Karpas-422 (cell line): ENCODE measurements around the gene PSMD9. TPM values are rescaled to one million over a fixed set of nuclear protein-coding genes. Genes with fewer than 3 reads are reported as not detected.
"Not testable (repeated sequence)": the region's sequence is repeated elsewhere in the genome, so short reads cannot be mapped to it uniquely, and the experiment has no call there.

ENCODE experiments used
- DNase-seq: peaks from one replicate; pipeline ENCODE4 v3.0.0-alpha.2; 2015
- H2AFZ ChIP-seq: fragments of 200-600 bp; sonication (generic); 2 replicates; pipeline ENCODE4 v1.6.1; 2014; ENCODE audit warnings: antibody characterized with exemption, low read length, mixed read lengths
- H3K27ac ChIP-seq: fragments of 200-600 bp; sonication (generic); 2 replicates; pipeline ENCODE4 v1.5.1; 2014; ENCODE audit warnings: mild to moderate bottlenecking, low read length, moderate library complexity
- H3K27me3 ChIP-seq: fragments of 200-600 bp; sonication (generic); 2 replicates; pipeline ENCODE4 v1.6.1; 2014; ENCODE audit warnings: low read length, mixed read lengths
- H3K36me3 ChIP-seq: fragments of 200-600 bp; sonication (generic); 2 replicates; pipeline ENCODE4 v1.6.1; 2014; ENCODE audit warnings: low read length, mixed read lengths; ENCODE audit not compliant: insufficient read depth
- H3K4me1 ChIP-seq: fragments of 200-600 bp; sonication (generic); 2 replicates; pipeline ENCODE4 v1.6.1; 2014; ENCODE audit warnings: mild to moderate bottlenecking, low read length, mixed read lengths
- H3K4me2 ChIP-seq: fragments of 200-600 bp; sonication (generic); 2 replicates; pipeline ENCODE4 v1.6.1; 2014; ENCODE audit warnings: low read length, low read depth, mild to moderate bottlenecking; ENCODE audit not compliant: poor library complexity, severe bottlenecking
- H3K4me3 ChIP-seq: fragments of 200-600 bp; sonication (generic); 2 replicates; pipeline ENCODE4 v1.5.1; 2014; ENCODE audit warnings: mild to moderate bottlenecking, antibody characterized with exemption, low read length, mixed read lengths
- H3K79me2 ChIP-seq: fragments of 200-600 bp; sonication (generic); 2 replicates; pipeline ENCODE4 v1.6.1; 2014; ENCODE audit warnings: mild to moderate bottlenecking, low read length, mixed read lengths
- H3K9ac ChIP-seq: fragments of 200-600 bp; sonication (generic); 2 replicates; pipeline ENCODE4 v1.6.0; 2014; ENCODE audit warnings: low read length
- H3K9me2 ChIP-seq: fragments of 200-600 bp; sonication (generic), shearing (Covaris generic); replicated peaks from 2 replicates; pipeline ENCODE4 v1.6.0; 2014; ENCODE audit warnings: mild to moderate bottlenecking, low read length, moderate library complexity; ENCODE audit not compliant: insufficient read depth
- H3K9me3 ChIP-seq: fragments of 300-700, 200-600 bp; sonication (generic); 2 replicates; pipeline ENCODE4 v1.6.1; 2014; ENCODE audit warnings: low read length, mixed read lengths
- H4K20me1 ChIP-seq: fragments of 200-600 bp; sonication (generic); 2 replicates; pipeline ENCODE4 v1.6.1; 2014; ENCODE audit warnings: mild to moderate bottlenecking, antibody characterized with exemption, low read length, low read depth; ENCODE audit not compliant: insufficient read depth
- total RNA-seq: library from RNA; depleted of rRNA; stranded (reverse); fragments of >200 nt; shearing (Covaris generic); gene quantifications from 2 replicates; pipeline ENCODE4 v1.2.3, GENCODE V29; 2014; ENCODE audit warnings: low replicate concordance

PSMD9 gene
- total RNA-seq, 1 experiment from 2014 or later: 70.6 TPM

GRCh38 chr12:121888083-121888477 is 510 bp upstream of the PSMD9 start:
- H3K27ac ChIP-seq: no peak overlapping the region
- H4K20me1 ChIP-seq: no peaks in the 10 kb centered on the region
- H3K9ac ChIP-seq: peak overlapping the region; percentile 66
- peak overlapping the region; percentile 71 for H3K4me2 ChIP-seq
- peak overlapping the region; percentile 80 for H3K4me3 ChIP-seq
- H3K27me3 ChIP-seq: no peaks in the 10 kb centered on the region
- H2AFZ ChIP-seq: peak overlapping the region; percentile 85
- DNase-seq: no peak
- H3K9me3 ChIP-seq: no peaks in the 10 kb centered on the region
- H3K36me3 ChIP-seq: peaks cover 4% of the 10 kb centered on the region; the same call in 1 of the 2 replicates
- no peaks in the 10 kb centered on the region for H3K9me2 ChIP-seq
- peaks cover 34% of the 10 kb centered on the region for H3K79me2 ChIP-seq
- peaks cover 36% of the 10 kb centered on the region for H3K4me1 ChIP-seq

- DNase-seq: no peak
- Histone ChIP-seq H3K9ac (peak overlapping the region; percentile 82), H4K20me1 (0 out of 2 replicates have a peak, but pooled peaks cover 7% of the 10 kb centered on the region), H3K4me2 (peak overlapping the region; percentile 71), H3K4me1 (peaks cover 48% of the 10 kb centered on the region), H3K79me2 (peaks cover 46% of the 10 kb centered on the region), H3K9me2 (no peaks in the 10 kb centered on the region), H3K4me3 (peak overlapping the region; percentile 80), H3K36me3 (peaks cover 4% of the 10 kb centered on the region; the same call in 1 of the 2 replicates), H3K9me3 (no peaks in the 10 kb centered on the region), H2AFZ (peak overlapping the region; percentile 23; the same call in 1 of the 2 replicates), H3K27ac (peak overlapping the region; percentile 86), H3K27me3 (no peaks in the 10 kb centered on the region)
Measured at GRCh38 chr12:121889274-121889624, 659 bp downstream of the PSMD9 start.

- peak overlapping the region; percentile 82 for H3K9ac ChIP-seq
- not testable (repeated sequence) for H3K27me3 ChIP-seq, H3K9me2 ChIP-seq, H2AFZ ChIP-seq, H4K20me1 ChIP-seq, H3K9me3 ChIP-seq, H3K36me3 ChIP-seq
- DNase-seq: peak; percentile 49
- peaks cover 50% of the 10 kb centered on the region for H3K79me2 ChIP-seq
- H3K27ac ChIP-seq: peak overlapping the region; percentile 86
- H3K4me2 ChIP-seq: peak overlapping the region; percentile 71
- peaks cover 49% of the 10 kb centered on the region for H3K4me1 ChIP-seq
- H3K4me3 ChIP-seq: peak overlapping the region; percentile 80
Measured at GRCh38 chr12:121889661-121890060, 1.1 kb downstream of the PSMD9 start.

- H3K4me1 ChIP-seq: peaks cover 44% of the 10 kb centered on the region
- H3K9ac ChIP-seq: peak overlapping the region; percentile 14; the same call in 1 of the 2 replicates
- H3K36me3 ChIP-seq: peaks cover 20% of the 10 kb centered on the region; the same call in 1 of the 2 replicates
- no peak overlapping the region for H2AFZ ChIP-seq
- no peak overlapping the region for H3K4me3 ChIP-seq
- no peaks in the 10 kb centered on the region for H3K27me3 ChIP-seq
- H3K27ac ChIP-seq: no peak overlapping the region; the same call in 1 of the 2 replicates
- H3K79me2 ChIP-seq: peaks cover 58% of the 10 kb centered on the region
- no peaks in the 10 kb centered on the region for H3K9me3 ChIP-seq
- H4K20me1 ChIP-seq: 0 out of 2 replicates have a peak, but pooled peaks cover 8% of the 10 kb centered on the region
- no peak overlapping the region for H3K4me2 ChIP-seq
- peak; percentile 33 for DNase-seq
- no peaks in the 10 kb centered on the region for H3K9me2 ChIP-seq
Measured at GRCh38 chr12:121892673-121893561, 4.3 kb downstream of the PSMD9 start.

- Histone ChIP-seq H3K9me2 (no peaks in the 10 kb centered on the region), H3K27ac (peak overlapping the region; percentile 9; the same call in 1 of the 2 replicates), H3K36me3 (peaks cover 24% of the 10 kb centered on the region; the same call in 1 of the 2 replicates), H2AFZ (no peak overlapping the region), H3K27me3 (no peaks in the 10 kb centered on the region), H4K20me1 (0 out of 2 replicates have a peak, but pooled peaks cover 8% of the 10 kb centered on the region), H3K9me3 (no peaks in the 10 kb centered on the region), H3K4me2 (no peak overlapping the region), H3K4me1 (peaks cover 39% of the 10 kb centered on the region), H3K79me2 (peaks cover 58% of the 10 kb centered on the region), H3K9ac (no peak overlapping the region), H3K4me3 (no peak overlapping the region)
- DNase-seq: peak; percentile 55
Measured at GRCh38 chr12:121893961-121894460, 5.4 kb downstream of the PSMD9 start.

- Histone ChIP-seq H4K20me1 (0 out of 2 replicates have a peak, but pooled peaks cover 8% of the 10 kb centered on the region), H3K4me2 (no peak overlapping the region), H3K79me2 (peaks cover 54% of the 10 kb centered on the region), H3K27me3 (no peaks in the 10 kb centered on the region), H3K9me2 (no peaks in the 10 kb centered on the region), H3K9ac (no peak overlapping the region), H3K9me3 (no peaks in the 10 kb centered on the region), H3K4me3 (no peak overlapping the region), H3K36me3 (peaks cover 30% of the 10 kb centered on the region), H3K4me1 (peaks cover 35% of the 10 kb centered on the region), H2AFZ (no peak overlapping the region), H3K27ac (no peak overlapping the region)
- peak; percentile 68 for DNase-seq
Measured at GRCh38 chr12:121894633-121895032, 6.0 kb downstream of the PSMD9 start.

- Histone ChIP-seq H3K4me2 (no peak overlapping the region), H3K27me3 (no peaks in the 10 kb centered on the region), H3K36me3 (peaks cover 50% of the 10 kb centered on the region), H2AFZ (no peak overlapping the region), H3K27ac (no peak overlapping the region), H4K20me1 (0 out of 2 replicates have a peak, but pooled peaks cover 8% of the 10 kb centered on the region), H3K4me1 (peaks cover 10% of the 10 kb centered on the region), H3K79me2 (peaks cover 28% of the 10 kb centered on the region), H3K9me2 (no peaks in the 10 kb centered on the region), H3K9ac (no peak overlapping the region), H3K9me3 (no peaks in the 10 kb centered on the region), H3K4me3 (no peak overlapping the region)
- peak; percentile 24 for DNase-seq
Measured at GRCh38 chr12:121898287-121898686, 9.7 kb downstream of the PSMD9 start.

GRCh38 chr12:121899590-121899989 is 11.0 kb downstream of the PSMD9 start:
- Histone ChIP-seq H3K9me3 (no peaks in the 10 kb centered on the region), H3K27ac (no peak overlapping the region), H3K27me3 (no peaks in the 10 kb centered on the region), H3K9ac (no peak overlapping the region), H4K20me1 (no peaks in the 10 kb centered on the region), H3K4me1 (no peaks in the 10 kb centered on the region), H2AFZ (no peak overlapping the region), H3K4me3 (no peak overlapping the region), H3K9me2 (no peaks in the 10 kb centered on the region), H3K79me2 (peaks cover 15% of the 10 kb centered on the region), H3K36me3 (peaks cover 57% of the 10 kb centered on the region), H3K4me2 (no peak overlapping the region)
- no peak for DNase-seq
